Stimulated activated CD4-positive, alpha-beta T cell treated with anti-CD3 and anti-CD28 coated beads, Interleukin-1b, Interleukin-23, amount 100 ng/mL, for 4 hours (primary cell): Measurements from ENCODE around the gene EXOC3L2.

Experiments
- DNase-seq, 2 donors: peaks; one replicate each; pipeline ENCODE4 v3.0.0-alpha.2; 2020; ENCODE audit warnings: low read depth in 2 of 2

EXOC3L2 gene

DNA sequence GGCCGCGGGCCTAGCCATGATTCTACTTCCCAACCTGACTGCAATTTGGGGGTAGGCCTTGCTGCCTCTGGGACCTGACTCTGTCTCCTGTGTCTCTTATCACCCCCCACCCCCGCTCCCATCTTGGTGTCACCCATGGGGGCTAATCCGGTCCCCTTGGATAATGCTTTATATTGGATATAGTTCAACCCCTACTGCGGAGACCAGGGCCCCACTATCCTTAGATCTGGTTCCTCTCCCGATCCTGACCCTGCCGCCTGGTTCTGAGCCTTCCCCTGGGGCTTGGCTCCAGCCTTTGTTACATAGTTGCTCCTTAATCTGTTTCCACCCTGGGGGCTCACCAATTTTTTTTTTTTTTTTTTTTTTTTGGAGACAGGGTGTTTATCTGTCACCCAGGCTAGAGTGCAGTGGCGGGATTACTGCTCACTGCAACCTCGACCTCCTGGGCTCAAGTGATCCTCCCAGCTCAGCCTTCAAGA, 65.3 kb downstream of the EXOC3L2 start:
- DNase-seq = no peak

- DNase-seq = peak; percentile 11 to 35
These were observed 65.9 kb downstream of the EXOC3L2 start for GRCh38 chr19:45179072-45179891.

DNA sequence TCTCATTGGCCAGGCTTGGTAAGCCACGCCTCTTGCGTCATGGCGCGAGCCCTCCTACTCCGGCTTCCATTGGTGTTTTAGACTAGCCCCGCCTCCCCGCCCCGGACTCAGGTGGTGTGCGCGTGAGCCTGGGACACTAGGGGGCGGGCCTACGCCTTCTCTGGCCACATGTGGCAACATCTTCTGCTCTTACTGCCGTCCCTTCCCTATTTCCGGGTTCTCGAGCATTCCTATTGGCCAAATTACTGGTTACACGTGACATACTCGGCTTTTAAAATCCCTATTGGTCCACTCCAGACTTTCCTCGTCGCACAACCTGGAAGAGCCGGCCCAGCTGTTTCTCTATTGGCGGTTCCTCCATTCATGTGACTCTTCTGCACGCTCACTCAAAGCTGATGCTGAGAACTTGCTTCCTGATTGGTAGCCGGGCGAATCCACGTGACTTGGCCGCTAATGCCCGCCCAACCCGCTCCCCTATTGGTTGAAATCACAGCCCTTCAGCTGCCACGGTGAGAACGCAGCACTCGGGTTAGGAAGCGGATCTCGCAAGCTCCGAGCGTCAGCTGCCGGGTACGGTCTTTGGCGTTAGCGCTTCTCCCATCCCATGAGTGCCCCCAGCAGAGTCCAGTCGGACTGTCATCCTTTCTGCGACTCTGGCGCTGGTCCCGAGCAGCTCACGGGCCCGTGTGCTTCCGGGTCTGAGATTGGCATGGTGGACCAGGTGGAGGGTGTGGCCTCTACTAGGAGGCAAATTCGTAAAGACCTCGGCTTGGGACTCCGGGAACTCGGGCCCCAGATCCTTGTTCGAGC, 66.7 kb downstream of the EXOC3L2 start, which contains the start of gene BLOC1S3:
TSS of gene BLOC1S3 (plus strand) at position 523 of the 810 bp plus-strand sequence. CDS start 513 bp downstream, outside the sequence.
- peak; percentile 99 to 100 for DNase-seq

GRCh38 chr19:45177817-45178261, 67.4 kb downstream of the EXOC3L2 start, which contains the start of gene TRAPPC6A:
Gene TRAPPC6A (minus strand): TSS chr19:45178237. CDS start chr19:45178218, 19 bp downstream.
- DNase-seq = no peak

DNA sequence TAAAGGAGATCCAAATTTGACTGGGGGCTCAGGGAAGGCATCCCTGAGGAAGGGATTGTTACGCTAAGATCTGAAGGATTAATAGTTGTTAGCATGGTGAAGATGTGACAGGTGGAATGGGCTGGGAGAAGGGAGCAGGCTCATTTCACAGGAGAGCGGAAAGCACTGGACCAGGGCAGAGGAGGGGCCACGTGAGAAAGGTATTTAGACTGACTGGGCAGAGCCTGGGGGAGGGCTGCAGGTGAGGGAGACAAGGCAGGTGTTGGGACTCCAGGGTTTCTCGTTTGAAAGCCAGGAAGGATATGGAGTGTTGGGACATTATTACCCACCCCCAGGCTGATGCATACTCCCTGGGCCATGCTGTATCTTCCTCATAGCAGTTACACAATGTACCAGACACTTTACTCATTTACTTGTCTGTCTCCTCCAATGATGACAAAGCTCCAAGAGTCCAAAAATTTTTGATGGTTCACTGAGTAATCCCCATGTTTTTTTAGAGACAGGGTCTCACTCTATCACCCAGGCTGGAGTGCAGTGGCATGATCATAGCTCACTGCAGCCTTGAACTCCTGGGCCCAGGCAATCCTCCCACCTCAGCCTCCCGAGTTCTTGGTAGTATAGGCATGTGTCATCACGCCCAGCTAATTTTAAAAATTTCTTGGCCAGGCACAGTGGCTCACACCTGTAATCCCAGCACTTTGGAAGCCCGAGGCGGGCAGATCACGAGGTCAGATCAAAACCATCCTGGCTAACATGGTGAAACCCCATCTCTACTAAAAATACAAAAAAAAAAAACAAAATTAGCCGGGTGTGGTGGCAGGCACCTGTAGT, 69.5 kb downstream of the EXOC3L2 start:
- no peak for DNase-seq

DNA sequence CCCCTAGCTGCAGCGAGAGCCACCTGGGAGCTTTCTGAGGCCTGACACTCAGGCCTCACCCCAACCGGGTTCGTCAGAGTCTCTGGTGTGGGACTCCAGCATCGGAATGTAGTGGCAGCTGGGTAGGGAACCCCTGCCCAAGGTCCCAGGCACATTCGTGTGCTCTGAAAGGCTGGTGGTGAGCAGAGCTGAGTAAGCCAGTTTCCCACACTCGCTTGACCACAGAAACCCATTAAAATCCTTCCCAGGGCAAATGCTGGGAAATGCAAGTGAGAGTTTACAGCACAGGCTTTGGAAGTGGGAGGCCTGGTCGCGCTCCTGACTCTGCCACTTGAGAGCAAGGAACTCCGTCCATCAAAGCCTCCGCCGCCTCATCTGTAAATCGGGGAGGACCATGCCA, 71.4 kb downstream of the EXOC3L2 start:
- no peak for DNase-seq

DNA sequence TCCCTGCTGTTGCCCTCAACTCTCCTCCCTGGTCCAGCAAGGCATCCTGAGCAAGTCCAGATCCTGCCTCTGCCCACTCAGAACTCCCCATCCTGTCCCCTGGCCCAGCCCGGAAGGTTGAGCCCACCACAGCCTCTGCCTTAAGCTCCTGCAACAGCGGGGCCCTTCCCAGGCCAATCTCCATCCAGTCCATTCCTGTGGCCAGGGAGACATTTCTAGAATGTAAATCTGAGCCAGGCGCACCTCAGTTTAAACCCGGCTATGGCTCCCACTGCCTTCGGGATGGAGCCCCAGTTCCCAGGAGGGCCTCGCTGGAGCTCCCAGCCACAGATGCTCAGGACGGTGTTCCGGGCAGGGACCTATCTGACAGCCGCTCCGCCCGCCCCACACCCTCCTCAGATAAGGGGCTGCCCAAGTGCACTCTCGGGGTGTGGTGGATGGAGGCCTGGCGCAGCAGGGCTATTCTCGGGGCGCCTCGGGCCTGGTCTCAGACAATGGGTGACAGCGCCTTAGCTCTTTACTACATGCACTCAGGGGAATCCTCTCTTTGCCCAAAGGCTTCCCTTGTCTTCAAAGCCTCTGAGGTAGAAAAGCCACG, 72.5 kb downstream of the EXOC3L2 start:
- no peak for DNase-seq

- no peak for DNase-seq
These were observed 73.0 kb downstream of the EXOC3L2 start for GRCh38 chr19:45172173-45172572.

GRCh38 chr19:45171211-45171623, 74.0 kb downstream of the EXOC3L2 start:
- peak in 1 of 2 donors; percentile 12 for DNase-seq

DNA sequence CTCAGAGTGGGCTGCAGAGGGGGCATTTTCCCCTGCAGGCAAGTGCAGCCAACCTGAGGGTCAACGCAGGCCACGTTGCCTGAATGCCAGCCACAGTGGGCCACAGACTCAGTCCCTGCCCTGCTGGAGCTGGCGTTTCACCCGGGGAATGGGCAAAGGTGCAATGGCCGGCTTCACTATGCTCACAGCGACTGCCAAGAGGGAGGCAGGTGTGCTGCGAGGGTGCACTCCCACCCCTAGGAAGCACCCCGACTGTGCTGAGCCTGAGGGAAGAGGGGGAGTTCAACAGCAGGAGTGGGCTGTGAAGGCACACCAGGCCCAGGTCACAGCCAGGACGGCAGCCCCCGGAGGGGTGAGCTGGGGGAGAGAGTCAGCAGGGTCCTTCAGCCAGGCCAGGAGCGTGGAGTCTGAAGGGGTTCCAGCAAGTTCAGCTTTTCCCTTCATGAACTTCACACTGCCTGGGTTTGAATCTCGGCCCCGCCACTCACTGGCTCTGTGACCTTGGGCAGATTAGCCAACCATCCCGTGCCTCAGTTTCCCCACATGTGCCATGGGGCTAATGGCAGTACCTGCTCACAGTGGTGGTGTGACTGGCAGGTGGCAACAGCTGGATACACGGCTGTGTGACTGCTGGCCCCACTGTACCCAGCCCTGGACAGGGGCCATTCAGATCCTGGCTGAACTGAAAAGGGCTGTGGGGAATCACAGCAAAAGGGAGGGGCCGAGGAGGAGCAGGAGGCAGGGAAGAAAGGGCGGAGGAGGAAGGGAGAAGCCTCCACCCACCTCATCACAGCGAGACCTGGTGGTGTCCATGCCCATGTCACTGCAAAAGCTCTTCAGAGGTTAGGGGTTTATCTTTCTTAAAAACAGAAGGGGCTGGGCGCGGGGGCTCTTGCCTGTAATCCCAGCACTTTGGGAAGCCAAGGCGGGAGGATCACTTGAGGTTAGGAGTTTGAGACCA, 74.8 kb downstream of the EXOC3L2 start:
- DNase-seq = no peak

GRCh38 chr19:45169602-45170001, 75.6 kb downstream of the EXOC3L2 start:
- no peak for DNase-seq

- no peak for DNase-seq
These were observed 76.3 kb downstream of the EXOC3L2 start for GRCh38 chr19:45168767-45169351.

- no peak for DNase-seq
These were observed 78.4 kb downstream of the EXOC3L2 start for GRCh38 chr19:45166723-45167252.

DNA sequence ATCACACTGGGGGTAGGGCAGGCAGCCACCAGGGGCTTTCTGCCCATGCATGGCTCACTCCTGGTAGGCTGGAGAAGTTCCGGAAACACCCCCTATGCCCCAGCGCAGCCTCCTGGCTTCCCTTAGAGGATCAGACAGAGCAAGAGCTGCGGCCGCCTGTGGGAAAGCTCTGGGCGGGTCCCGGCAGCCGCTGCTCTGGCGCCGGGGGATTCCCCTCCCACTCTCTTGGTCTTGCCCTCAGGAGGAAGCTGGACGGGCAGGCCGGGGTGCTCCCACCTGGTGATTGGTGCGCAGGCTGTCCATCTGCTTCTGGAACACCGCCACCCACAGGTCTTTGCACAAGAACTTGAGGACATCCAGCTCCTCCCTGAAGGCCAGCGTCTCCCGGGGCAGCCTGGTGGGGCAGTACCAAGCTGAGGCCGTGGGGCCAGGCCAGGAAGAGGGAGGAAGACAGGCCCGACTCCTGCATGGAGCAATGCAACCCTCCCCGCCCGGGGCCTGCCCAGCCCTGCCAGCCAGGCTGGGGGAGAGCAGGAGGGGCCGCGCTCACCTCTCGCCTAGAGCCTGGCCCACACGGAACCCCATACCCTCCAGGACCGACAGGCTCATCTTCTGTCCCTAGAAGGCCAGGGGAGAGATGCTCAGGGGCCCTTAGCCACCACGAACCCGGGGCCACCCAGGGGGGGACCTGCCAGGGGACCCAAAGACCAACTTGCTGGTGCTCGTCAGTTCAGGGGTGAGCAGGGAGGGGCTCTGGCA, 80.5 kb downstream of the EXOC3L2 start:
- peak in 1 of 2 donors; percentile 49 for DNase-seq

GRCh38 chr19:45163751-45164460, 81.3 kb downstream of the EXOC3L2 start:
- DNase-seq = no peak

GRCh38 chr19:45163156-45163555, 82.1 kb downstream of the EXOC3L2 start:
- DNase-seq = no peak

DNA sequence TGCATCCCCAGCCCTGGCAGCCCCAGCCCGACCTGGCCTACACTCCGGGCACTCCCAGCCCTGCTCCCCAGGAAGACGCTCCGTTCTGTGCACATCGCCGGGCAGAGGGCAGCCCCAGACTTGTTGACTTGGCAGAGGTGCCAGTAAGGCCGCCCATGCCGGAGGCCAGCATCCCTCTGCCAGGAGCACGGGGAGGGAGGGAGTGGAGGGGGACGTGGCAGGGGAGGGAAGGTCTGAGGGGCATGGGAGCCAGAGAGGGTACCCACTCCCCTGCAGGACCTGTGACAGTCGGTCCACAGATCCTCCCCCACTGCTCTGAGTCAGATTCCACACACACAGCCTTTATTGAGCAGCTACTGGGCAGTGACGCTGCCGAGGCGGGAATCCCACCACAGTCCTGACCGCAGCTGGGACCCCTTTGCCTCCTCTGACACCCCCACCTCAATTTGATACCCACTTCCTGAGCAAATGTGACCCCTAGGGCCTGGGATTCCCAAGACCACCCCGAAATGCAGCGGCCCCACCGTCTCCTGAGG, 82.5 kb downstream of the EXOC3L2 start:
- no peak for DNase-seq
